HG02981 (cell line): ENCODE results near the gene PRORP.
"Not testable (repeated sequence)": the region's sequence is repeated elsewhere in the genome, so short reads cannot be mapped to it uniquely, and the experiment has no call there.

Source experiments
- ATAC-seq: cut with Tn5 transposase; IDR thresholded peaks from one replicate; pipeline ENCODE4 v1.9.1; 2021; ENCODE audit warnings: mild to moderate bottlenecking, moderate library complexity; ENCODE audit not compliant: unreplicated experiment

PRORP gene

DNA sequence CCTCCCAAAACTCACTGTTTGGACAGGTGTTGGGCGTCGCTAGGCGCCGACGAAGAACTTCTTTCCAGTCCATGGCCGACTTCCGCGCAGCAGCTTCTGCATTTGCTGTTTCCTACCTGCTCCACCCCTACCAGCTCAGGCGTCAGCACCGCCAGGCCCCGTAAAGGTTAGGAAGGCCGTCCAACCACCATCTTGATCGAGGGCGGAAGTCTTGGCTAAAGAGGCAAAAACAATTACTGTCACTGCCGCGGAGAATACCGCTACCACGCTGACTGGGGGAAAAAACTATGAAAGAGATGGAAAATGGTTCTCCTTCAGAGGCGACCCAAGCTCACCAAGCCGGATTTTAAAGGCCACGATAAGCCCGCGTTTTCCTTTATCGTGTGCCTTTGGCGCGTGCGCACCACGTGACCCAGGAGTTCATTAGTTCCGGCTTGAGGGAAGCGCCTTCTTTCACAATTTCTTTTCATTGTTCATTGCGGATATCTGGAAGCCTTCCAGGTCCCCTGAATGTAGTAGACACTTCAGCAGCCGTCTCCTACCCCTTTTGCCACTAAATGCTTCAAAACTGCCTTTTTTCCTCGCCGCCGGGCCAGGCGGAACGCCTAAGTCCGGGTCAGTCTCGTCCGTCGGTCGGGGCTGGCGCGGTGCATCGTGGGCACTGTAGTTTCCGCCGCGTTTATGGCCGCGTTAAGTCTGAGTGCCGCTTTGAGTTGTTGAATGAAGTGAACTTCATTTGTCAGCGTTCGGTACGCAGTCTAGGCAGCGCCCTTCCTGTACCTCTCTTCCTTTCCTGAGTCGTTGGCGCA, at the start of gene PRORP, which contains the start of gene PPP2R3C:
Gene PRORP, plus strand, starts transcription at position 666 of the 809 bp plus-strand sequence. CDS start 694 bp downstream, outside the sequence.
Gene PPP2R3C, minus strand, starts transcription at position 104 of the 809 bp plus-strand sequence. Its CDS starts 31 bp downstream, at position 73.
- ATAC-seq = peak; percentile 80

DNA sequence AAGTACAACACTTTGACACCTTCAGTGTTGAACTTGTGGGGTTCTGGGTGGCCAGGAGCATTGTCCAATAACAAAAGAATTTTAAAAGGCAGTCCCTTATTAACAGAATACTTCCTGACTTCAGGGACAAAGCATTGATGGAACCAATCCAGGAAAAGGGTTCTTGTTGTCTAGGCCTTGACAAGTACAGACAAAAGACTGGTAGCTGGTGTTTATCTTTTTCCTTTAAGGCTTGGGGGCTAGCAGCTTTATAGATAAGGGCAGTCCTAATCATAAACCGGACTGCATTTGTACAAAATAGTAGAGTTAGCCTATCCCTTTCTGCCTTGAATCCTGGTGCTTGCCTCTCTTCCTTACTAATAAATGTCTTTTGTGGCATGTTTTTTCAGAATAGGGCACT, 48.9 kb upstream of the PRORP start:
- ATAC-seq = no peak

DNA sequence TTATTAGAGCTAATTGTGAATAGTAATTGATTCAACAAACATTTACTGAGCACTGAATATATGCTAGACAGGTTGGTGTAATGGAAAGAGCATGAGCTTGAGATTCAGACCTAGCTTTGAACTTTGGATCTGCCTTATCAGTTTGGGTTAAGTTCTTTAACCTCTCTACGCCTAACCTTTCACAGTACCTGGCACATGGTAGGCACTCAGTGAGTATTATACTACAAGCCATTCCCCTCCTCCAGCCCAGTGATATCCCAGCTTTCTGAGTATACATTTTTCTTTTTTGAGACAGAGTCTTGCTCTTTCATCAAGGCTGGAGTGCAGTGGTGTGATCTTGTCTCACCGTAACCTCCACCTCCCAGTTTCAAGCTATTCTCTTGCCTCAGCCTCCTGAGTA, 44.3 kb upstream of the PRORP start:
- no peak for ATAC-seq

DNA sequence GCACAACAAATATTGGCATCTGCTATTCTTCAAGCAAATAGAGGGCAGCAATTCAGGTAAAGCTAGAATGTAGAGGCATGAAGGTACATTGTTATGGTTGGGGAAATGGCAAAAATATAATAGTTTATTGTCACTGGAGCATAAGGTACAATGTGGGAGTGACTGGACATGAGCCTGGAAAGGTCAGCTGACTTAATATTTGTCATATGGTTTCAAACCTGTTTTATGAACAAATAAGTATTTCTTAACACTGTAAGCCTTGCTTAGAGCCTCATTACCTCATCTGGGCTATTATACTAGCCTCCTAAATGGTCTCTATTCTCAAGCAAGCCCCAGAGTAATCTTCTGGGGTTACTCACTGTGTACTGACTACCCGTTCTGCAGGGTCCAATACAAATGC, 42.6 kb upstream of the PRORP start:
- ATAC-seq = no peak

DNA sequence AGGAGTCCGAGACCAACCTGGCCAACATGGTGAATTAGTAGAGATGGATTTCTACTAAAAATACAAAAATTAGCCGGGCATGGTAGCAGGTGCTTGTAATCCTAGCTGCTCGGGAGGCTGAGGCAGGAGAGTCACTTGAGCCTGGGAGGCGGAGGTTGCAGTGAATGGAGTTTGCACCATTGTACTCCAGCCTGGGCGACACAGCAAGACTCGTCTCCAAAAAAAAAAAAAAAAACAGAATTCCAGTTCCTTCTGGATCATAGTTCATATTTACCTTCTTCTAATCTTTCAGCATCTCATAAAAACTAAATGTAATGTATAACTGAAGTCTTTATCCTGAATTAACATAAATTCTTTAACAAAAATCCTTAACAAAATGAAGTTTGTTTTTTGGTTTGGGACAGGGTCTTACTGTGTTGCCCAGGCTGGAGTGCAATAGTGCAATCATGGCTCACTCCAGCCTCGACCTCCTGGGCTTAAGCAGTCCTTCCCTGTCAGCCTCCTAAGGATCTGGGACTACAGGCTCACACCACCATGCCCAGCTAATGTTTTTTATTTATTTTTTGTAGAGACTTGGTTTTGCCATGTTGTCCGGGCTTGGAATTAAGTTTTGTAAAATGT, 38.7 kb upstream of the PRORP start:
- no peak for ATAC-seq

DNA sequence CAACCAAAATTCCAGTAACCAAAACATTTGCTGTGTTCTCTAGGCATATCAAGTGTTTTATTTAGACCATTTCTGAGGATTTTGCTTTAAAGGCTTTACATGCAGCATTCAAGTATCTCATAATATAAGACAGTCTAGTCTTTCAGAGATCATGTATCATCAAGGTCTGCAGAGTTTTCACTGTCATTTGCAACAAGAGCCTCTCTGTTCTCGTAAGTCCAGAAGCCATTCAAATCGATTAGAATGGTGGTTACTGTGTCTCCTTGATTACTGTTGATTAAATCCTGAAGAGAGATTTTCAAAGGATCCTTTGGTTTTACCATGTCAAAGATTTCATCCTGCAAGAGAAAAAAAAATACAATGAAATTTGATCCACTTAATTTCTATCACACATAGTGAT, 36.9 kb upstream of the PRORP start:
- ATAC-seq = no peak

DNA sequence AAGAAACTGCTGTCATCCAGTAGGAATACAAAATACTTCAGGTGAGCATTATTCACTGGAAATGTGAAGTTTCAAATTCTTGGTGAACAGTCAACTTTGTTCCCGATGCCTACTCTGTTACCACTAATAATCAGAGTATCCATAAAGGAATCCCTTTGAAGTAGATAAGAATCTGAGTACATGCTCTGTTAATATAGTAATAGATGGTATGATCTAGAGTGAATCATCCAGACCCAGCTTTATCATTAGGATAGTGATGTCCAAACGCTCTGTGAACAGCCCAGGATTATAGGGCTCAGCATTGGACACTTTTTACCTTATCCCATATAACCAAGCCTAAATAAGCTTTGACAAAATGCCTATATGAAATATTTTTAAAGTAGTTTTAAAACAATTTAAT, 33.8 kb upstream of the PRORP start:
- no peak for ATAC-seq

DNA sequence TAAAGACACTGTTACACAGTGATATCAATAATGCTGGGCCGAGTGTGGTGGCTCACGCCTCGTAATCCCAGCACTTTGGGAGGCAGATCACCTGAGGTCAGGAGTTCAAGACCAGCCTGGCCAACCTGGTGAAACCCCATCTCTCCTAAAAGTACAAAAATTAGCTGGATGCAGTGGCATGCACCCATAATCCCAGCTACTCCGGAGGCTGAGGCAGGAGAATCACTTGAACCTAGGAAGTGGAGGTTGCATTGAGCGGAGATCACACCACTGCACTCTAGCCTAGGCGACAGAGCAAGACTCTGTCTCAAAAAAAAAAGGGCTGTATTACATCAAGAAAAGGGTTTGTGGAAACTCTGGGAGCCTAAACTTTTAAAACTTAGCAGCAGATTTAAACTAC, 27.7 kb upstream of the PRORP start:
- not testable (repeated sequence) for ATAC-seq

DNA sequence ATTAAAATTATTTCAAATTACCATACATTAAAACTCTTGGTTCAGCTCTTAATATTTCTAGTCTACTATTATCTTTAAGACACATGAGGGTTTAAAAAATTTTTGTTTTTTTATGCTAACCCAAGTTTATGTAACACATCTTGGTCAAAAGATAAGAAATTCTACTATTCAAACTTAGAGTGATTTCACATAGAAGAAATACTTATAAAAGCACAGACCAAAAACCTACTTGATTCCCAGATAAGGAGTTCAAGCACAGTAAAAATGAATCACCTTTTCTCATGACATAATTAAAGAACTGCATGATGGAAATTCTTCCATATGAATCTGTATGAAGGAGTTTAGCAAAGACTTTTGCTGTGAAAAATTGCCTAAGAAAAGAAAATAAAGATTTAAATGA, 14.5 kb upstream of the PRORP start:
- ATAC-seq = no peak

DNA sequence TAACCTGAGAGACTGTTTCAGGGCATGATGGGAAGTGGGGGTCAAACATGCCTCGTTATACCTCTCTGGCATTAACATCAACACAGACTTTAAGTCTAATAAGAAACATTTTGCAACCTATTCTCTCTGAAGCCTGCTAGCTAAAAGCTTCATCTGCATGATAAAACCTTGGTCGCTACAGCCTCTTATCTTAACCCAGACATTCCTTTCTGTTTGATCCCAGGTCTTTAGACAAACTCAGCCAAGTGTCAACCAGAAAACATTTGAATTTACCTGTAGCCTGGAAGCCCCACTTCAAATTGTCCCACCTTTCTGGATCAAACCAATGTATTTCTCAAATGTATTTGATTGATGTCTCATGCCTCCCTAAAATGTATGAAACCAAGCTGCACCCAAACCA, 9.7 kb upstream of the PRORP start:
- ATAC-seq = no peak

DNA sequence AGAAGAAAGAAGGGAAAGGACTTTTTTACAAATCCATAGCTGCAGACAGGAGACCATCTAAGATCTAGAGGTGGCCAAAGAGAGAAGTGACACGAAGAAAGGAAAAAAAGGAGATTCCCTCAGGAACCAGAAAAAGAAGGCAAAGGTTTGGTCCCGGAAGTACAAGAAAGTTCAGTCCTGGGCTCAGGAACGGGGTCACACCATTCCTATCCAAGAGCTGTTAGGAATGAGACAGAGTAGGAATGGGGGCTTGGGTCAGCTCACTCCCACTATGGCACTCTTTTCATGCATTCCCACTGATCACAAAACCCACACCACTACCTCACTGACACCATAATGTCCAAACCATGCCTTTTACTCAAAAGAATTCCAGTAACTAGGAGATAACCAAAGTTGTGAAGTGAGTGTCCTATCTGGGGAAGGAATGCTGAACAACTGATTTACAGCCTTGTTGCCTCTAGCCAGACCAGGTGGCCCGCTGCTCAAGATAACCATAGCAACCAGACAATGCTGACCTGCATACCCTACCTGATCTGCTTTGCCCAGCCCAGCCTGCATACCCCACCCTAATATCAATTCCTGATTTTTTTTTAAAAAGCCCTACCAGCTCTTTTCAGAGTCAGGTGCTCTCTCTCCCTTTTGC, 8.9 kb upstream of the PRORP start:
- ATAC-seq = no peak

DNA sequence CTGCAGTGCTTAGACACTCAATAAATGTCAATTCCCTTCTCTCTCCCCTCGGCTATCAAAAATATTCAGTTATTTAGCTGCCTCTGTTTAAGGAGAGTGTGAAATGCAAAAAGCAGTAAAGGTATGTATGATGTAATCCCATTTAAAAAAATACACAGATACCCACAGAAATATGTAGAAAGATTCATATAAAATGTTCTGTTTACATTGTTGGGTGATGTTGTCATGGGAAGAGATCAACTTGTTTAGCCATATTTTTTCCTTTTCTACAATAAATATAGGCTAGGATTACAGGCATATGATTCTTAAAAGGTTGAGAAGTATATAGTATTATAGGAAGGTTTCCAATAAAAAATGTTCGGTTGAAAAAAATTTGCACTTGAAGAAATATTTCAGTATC, 8.3 kb upstream of the PRORP start:
- no peak for ATAC-seq

DNA sequence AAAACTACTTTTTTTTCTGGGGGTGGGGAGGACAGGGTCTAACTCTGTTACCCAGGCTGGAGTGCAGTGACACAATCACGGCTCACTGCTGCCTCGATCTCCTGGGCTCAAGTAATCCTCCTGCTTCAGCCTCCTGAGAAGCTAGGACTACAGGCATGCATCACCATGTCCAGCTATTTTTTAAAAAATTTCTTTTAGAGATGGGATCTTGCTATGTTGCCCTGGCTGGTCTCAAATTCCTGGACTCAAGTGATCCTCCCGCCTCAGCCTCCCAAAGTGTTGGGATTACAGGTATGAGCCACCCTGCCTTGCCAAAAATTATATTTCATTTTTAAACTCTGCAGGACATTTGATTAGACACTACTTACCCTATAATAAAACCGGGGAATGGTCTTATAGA, 6.1 kb upstream of the PRORP start:
- ATAC-seq = no peak

DNA sequence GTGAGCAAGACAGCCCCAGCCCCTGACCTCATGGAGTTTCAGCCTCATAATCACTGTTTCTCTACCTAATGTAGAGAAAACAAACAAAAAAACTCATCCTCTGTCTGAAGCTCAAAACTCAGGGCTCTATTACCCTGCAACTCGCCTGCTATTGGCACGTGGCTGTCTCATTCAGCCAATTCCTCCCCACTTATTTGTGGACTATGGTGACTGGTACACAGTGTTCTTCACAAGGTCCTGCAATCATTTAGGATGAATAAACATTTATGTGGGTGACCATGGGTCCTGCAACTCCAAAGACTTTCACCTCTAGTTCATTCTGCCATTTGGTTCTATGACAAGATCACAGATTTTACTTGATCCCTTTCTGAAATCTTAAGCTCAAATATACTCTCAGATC, 5.2 kb upstream of the PRORP start:
- no peak for ATAC-seq

DNA sequence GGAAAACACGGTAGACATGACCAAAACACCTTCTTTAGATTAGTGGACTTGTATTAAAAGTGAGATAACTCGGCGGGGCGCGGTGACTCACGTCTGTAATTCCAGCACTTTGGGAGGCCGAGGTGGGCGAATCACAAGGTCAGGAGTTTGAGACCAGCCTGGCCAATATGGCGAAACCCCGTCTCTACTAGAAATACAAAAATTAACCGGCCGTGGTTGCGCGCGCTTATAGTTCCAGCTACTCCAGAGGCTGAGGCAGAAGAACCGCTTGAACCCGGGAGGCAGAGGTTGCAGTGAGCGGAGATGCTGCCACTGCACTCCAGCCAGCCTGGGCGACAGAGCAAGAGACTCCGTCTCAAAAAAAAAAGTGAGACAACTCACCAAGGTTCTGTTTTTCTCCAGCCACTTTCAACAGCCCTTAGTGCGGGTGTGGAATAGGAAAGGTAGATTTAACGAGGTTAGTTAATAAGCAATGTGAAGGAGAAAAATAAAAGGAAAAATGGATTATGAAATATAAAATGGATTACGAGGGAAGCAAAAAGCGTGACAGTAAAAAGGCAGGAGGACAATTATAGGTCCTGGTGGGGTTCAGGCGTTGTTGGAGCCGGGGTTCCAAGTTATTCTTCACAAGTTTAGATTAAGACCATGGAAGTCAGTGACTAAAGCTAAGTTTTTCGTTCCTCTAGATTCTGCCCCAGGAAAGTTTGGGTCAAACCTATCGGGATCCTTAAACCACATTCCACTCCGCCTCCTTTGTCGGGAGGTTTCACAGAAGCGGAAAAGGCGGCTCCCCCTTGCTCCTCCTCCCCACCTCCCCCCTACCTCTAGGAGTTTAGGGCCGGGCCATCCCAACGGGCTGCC, 1.1 kb upstream of the PRORP start:
- ATAC-seq = no peak

DNA sequence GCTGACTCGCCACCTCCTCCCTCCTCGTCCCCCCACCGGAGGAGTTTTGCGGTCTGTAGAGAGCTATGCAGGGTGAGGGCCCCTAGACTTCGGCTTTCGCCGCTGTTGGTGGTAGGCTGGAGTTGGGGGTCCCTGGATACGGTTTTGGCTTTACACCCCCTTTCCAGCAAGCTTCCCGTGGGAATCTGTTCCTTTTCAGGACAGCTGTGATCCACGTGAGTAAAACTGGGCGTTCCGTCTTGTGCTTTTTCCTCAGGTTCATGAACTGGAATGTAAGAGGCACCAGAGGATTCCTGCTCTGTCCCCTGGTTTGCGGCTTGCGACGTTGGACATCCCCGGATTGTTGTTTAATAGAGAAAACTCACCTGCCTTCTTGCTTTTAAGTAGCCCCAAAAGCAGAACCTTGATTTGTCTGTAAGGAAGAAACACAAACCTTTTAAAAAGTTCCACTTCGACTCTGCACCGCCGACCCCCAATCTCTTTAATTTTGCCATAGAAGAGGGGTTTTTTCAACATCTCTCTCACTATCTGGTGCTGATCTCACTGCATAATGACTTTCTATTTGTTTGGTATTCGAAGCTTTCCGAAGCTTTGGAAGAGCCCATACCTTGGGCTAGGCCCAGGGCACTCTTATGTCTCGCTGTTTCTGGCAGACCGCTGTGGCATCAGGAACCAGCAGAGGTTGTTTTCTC, 490 bp downstream of the PRORP start:
- peak; percentile 2 for ATAC-seq

DNA sequence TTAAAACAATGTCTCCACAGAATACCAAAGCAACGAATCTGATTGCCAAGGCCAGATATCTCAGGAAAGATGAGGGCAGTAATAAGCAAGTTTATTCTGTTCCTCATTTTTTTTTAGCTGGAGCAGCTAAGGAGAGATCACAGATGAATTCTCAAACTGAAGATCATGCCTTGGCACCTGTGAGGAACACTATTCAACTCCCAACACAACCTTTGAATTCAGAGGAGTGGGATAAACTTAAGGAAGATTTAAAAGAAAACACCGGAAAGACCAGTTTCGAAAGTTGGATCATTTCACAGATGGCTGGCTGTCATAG, 994 bp downstream of the PRORP start:
- ATAC-seq = no peak

DNA sequence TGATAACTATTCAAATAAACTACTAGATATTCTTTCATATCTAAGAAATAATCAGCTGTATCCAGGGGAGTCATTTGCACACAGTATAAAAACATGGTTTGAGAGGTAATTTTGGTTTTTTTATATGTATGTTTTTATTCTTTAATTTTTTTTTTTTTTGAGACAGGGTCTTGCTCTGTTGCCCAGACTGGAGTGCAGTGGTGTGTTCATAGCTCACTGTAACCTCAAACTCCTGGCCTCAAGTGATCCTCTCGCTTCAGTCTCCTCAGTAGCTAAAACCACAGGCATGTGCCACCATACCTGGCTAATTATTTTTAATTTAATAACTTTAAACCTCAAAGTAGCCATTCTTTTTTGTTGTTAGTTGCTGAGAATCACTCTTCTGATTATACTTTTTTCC, 1.8 kb downstream of the PRORP start:
- no peak for ATAC-seq

DNA sequence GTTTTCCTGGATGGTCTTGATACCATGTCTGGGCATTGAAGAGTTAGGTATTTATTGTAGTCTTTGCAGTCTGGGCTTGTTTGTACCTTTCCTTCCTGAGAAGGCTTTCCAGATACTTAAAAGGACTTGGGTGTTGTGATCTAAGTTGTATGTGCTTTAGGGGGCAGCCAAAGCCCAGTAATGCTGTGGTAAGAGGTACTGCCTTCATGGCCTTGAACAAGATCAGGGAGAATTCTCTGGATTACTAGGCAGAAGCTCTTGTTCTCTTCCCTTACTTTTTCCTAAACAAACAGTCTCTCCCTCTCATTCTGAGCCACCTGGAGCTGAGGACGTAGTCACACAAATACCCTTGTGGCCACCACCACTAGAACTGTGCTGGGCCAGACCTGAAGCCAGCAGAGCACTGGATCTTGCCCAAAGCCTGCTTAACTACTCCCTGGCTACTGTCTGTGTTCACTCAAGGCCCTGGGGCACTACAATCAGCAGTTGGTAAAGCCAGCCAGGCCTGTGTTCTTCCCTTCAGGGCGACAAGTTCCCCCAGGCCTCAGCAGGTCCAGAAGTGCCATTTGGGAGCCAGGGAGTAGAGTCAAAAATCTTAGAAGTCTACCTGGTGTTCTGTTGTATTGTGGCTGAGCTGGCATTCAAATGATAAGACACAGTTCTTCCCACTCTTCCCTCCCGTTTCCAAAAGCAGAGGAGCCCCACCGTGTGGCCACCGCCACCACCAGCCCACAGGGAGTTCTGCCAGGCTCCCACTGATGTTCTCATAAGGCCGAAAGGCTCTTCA, 11.4 kb downstream of the PRORP start:
- no peak for ATAC-seq
